Measurements from ENCODE around the gene TBX6. TPM values are rescaled to one million over a fixed set of nuclear protein-coding genes. Genes with fewer than 3 reads are reported as not detected.

Gene TBX6
- total and polyA plus RNA-seq, 2 of the 4 experiments (the other 2 are of a cell fraction), result 0.10 TPM; not detected in 1

DNA sequence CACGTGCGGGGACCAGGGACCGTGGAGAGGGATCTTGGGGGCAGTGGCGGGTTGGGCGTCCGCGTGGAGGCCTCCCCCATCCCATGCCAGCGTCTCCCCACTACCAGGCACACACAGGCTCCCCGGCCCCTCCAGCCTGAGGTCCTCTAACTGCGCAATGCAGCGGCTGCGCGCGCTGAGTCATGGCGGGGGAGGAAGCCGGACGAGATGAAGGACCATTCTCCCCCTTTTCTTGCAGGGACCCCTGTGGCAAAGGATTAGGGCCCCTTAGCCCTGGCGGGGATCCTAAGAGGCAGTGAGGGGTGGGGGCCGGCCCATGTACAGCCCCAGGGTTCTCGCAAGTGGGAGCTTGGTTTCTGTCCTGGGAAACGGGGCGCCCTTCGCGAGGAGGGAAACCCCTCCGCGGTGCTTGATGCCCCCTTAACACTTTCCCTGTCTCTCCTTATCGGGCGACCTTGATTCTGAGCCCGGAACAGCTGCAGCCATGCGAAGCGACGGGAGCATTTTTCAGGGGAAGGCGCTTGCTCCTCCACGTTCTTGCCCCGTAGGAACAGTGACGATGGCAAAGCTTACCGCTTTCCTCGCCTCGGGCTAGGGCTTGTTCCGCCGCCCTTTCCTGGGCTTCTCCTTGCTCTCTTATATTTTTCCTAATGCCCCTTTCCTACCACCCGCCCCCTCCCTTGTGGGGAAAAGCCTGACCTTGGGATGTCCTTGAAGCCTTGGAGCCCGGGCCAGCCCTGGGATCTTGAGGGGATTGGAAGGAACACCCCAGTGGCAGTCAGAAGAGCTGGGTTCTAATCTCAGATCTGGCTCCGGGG is 25.6 kb downstream of the TBX6 start:
- peak overlapping the region; percentile 98 for H2AK5ac ChIP-seq (ENCODE audit: low read depth, low read length)
- peak overlapping the region; percentile 56 for H3K18ac ChIP-seq (ENCODE audit: low read depth, low read length)
- H3K4ac ChIP-seq (ENCODE audit: low read depth, low read length), result peak overlapping the region; percentile 96
- peak overlapping the region; percentile 84 for H2AFZ ChIP-seq (replicated peaks; ENCODE audit: low read length, poor library complexity)
- H3K9ac ChIP-seq (ENCODE audit: low read depth, low read length), result peak overlapping the region; percentile 96
- H3K27ac ChIP-seq (ENCODE audit: insufficient read depth, low read length), result peak overlapping the region; percentile 99
- peak overlapping the region; percentile 96 for H3K4me2 ChIP-seq (ENCODE audit: low read depth, low read length)
- H3K36me3 ChIP-seq (ENCODE audit: control insufficient read depth, insufficient read depth, low read length), result peaks cover 43% of the 10 kb centered on the region
- dilution Hi-C loops (cut with HindIII; ENCODE audit: low sequenced_read_pairs, unreplicated experiment), result no loop called here
- H2BK20ac ChIP-seq (ENCODE audit: low read depth, low read length), result no peak overlapping the region
- H3K27me3 ChIP-seq (ENCODE audit: control insufficient read depth, insufficient read depth, low read length), result no peaks in the 10 kb centered on the region
- in situ Hi-C loops (cut with MboI; ENCODE audit: low sequenced_read_pairs), result no loop called here
- POLR2A ChIA-PET (ENCODE audit: unreplicated experiment), result interaction anchor here (1.0 to 1.3 kb wide), 3 partner anchors 10 to 13 kb away, joined by 3 to 6 read pairs (median 4); no protein-coding TSS in a partner anchor
- H4K8ac ChIP-seq (ENCODE audit: low read depth in 2 of 2, low read length in 2 of 2), result peak overlapping the region; percentile 71 to 84
- no peaks in the 10 kb centered on the region for H3K9me3 ChIP-seq (ENCODE audit: control insufficient read depth, insufficient read depth, low read length)
- WGBS, 2 experiments (ENCODE audit: extremely low coverage in 2 of 2, insufficient read length in 1 of 2), result 2% methylated on average over 9 of the region's 44 CpGs; no CpG with 5 or more reads in 1 of the 2 experiments
- H4K20me1 ChIP-seq (ENCODE audit: insufficient read depth, low read length), result peaks cover 55% of the 10 kb centered on the region
- peak overlapping the region; percentile 45 for H4K5ac ChIP-seq (ENCODE audit: low read depth, low read length)
- peak overlapping the region; percentile 100 for H2AK9ac ChIP-seq (replicated peaks; ENCODE audit: low read depth, low read length, poor library complexity)
- TF ChIP-seq NFE2L2 (IDR thresholded peaks at IDR 0.05; ENCODE audit: low read depth, low read length) (peak; percentile 72), POLR2A (IDR thresholded peaks at IDR 0.05; ENCODE audit: low read depth, low read length) (peak; percentile 6; the same call in 1 of the 2 replicates), MXI1 (IDR thresholded peaks at IDR 0.05; ENCODE audit: borderline replicate concordance, low read depth, low read length) (0 out of 2 replicates have a peak, but pooled peaks have one; percentile 40), RCOR1 (IDR thresholded peaks at IDR 0.05; ENCODE audit: insufficient replicate concordance, low read length) (no peak), BHLHE40 (IDR thresholded peaks at IDR 0.05; ENCODE audit: low read depth, low read length) (0 out of 2 replicates have a peak, but pooled peaks have one; percentile 27), CHD1 (IDR thresholded peaks at IDR 0.05; ENCODE audit: low read depth, low read length) (no peak; the same call in 1 of the 2 replicates), CEBPB (IDR thresholded peaks at IDR 0.05; ENCODE audit: low read depth, low read length) (peak; percentile 84)
- CTCF ChIA-PET, result interaction anchor here (1.0 kb wide), 1 partner anchor 11 kb away, joined by 3 read pairs; no protein-coding TSS in a partner anchor
- H2BK5ac ChIP-seq (ENCODE audit: low read depth, low read length, poor library complexity, severe bottlenecking), result peak overlapping the region; percentile 98
- H4K91ac ChIP-seq (ENCODE audit: insufficient read depth, low read depth, low read length), result peak overlapping the region; percentile 96
- peak overlapping the region; percentile 98 for H3K23ac ChIP-seq (ENCODE audit: low read depth, low read length)
- no peak overlapping the region for H2BK15ac ChIP-seq (ENCODE audit: low read depth, low read length)
- H3K79me1 ChIP-seq (ENCODE audit: low read depth in 1 of 2, low read length in 2 of 2), result peaks cover 25 to 61% of the 10 kb centered on the region in 2 experiments; a peak in 3 of 4 replicates
- intact Hi-C loops (cut with micrococcal nuclease), result no loop called here
- H3K4me3 ChIP-seq (ENCODE audit: insufficient read depth, low read depth, low read length), result peak overlapping the region; percentile 85
- H3K56ac ChIP-seq (ENCODE audit: extremely low read depth, insufficient read depth, low read length), result peak overlapping the region; percentile 89
- BruUV-seq (replicated peaks), result TSS peak; percentile 22
- peak; percentile 27 for ATAC-seq (ENCODE audit: low read depth)
- H3K14ac ChIP-seq (replicated peaks; ENCODE audit: low read depth, low read length), result peak overlapping the region; percentile 98
- peak; percentile 70 for DNase-seq
- peak overlapping the region; percentile 54; the same call in 1 of the 2 replicates for H2BK120ac ChIP-seq (ENCODE audit: low read depth, low read length)
- H3K4me1 ChIP-seq (ENCODE audit: control insufficient read depth, insufficient read depth, low read length), result peaks cover 32% of the 10 kb centered on the region
- peaks cover 23% of the 10 kb centered on the region for H3K9me1 ChIP-seq (ENCODE audit: insufficient read depth, low read length)
